PC-9 (cell line): ENCODE data around the gene AGBL4. TPM values are rescaled to one million over a fixed set of nuclear protein-coding genes. Genes with fewer than 3 reads are reported as not detected.

Experiments
- BruUV-seq: library from RNA; stranded (reverse); fragments of 400-500 nt; replicated peaks from 2 replicates; lab custom pipeline; 2021; lab: Mats Ljungman, UMichigan
- CTCF ChIA-PET: fragments of 300-600 bp; sonication (Branson Sonifier 250); formaldehyde crosslinking; loops from one replicate; lab custom pipeline; 2022; ENCODE audit warnings: antibody characterized with exemption; lab: Charles Lee
- POLR2A ChIA-PET: fragments of 300-600 bp; sonication (Branson Sonifier 250); formaldehyde crosslinking; loops from one replicate; lab custom pipeline; 2022; ENCODE audit warnings: antibody characterized with exemption; ENCODE audit not compliant: unreplicated experiment; lab: Charles Lee
- DNase-seq, 2 experiments: peaks; one replicate each; pipeline versions ENCODE4 v3.0.0 to v3.0.0-alpha.2; 2015 to 2022; ENCODE audit warnings: mixed read lengths in 1 of 2
- H2AFZ ChIP-seq: fragments of 200-600 bp; sonication (generic); 2 replicates; pipeline ENCODE4 v1.8.1; 2017; ENCODE audit warnings: antibody characterized with exemption
- H3F3A ChIP-seq: fragments of 200-600 bp; sonication (generic); 2 replicates; pipeline ENCODE4 v1.8.1; 2017; ENCODE audit warnings: antibody characterized with exemption, mild to moderate bottlenecking, low read depth; ENCODE audit not compliant: insufficient read depth
- H3K27ac ChIP-seq: fragments of 200-600 bp; sonication (generic); 2 replicates; pipeline ENCODE4 v1.6.1; 2016; ENCODE audit warnings: mixed run types
- H3K27me3 ChIP-seq: fragments of 200-600 bp; sonication (generic); 2 replicates; pipeline ENCODE4 v1.6.1; 2016; ENCODE audit warnings: low read depth, mixed run types; ENCODE audit not compliant: insufficient read depth
- H3K36me3 ChIP-seq: fragments of 200-600 bp; sonication (generic); 2 replicates; pipeline ENCODE4 v1.6.1; 2016; ENCODE audit warnings: low read depth, mixed run types
- H3K4me1 ChIP-seq: fragments of 200-600 bp; sonication (generic); replicated peaks from 2 replicates; pipeline ENCODE4 v1.6.1; 2016; ENCODE audit warnings: mixed run types; ENCODE audit not compliant: insufficient read depth
- H3K4me2 ChIP-seq: fragments of 200-600 bp; sonication (generic); 2 replicates; pipeline ENCODE4 v1.6.1; 2017; ENCODE audit warnings: mixed run types
- H3K4me3 ChIP-seq: fragments of 200-600 bp; sonication (generic); 2 replicates; pipeline ENCODE4 v1.6.1; 2016; ENCODE audit warnings: mixed run types
- H3K79me2 ChIP-seq: fragments of 200-600 bp; sonication (generic); 2 replicates; pipeline ENCODE4 v1.6.1; 2017; ENCODE audit warnings: low read depth, mixed run types
- H3K9me2 ChIP-seq: fragments of 200-600 bp; sonication (generic); 2 replicates; pipeline ENCODE4 v1.8.1; 2017; ENCODE audit warnings: mild to moderate bottlenecking; ENCODE audit not compliant: insufficient read depth
- H3K9me3 ChIP-seq: fragments of 200-600 bp; sonication (generic); 2 replicates; pipeline ENCODE4 v1.8.1; 2016; ENCODE audit warnings: low read depth; ENCODE audit not compliant: insufficient read depth
- H4K20me1 ChIP-seq: fragments of 200-600 bp; sonication (generic); 2 replicates; pipeline ENCODE4 v1.8.1; 2017; ENCODE audit not compliant: insufficient read depth
- EZH2 ChIP-seq: fragments of 200-600 bp; sonication (generic); IDR thresholded peaks from 2 replicates; pipeline ENCODE4 v1.8.0; 2017; ENCODE audit warnings: antibody characterized with exemption, low read depth
- intact Hi-C: fragments of 100-400 bp; cut with micrococcal nuclease; formaldehyde crosslinking; loops from one replicate; pipeline ENCODE4 v1.10.0; 2022; ENCODE audit not compliant: unreplicated experiment
- total RNA-seq: library from RNA; stranded (reverse); gene quantifications from 2 replicates; pipeline ENCODE4 v1.2.3, GENCODE V29; 2021
- TF ChIP-seq, protein P1 (sequence below): fragments of 200-600 bp; sonication (generic); conservative IDR thresholded peaks from 2 replicates; pipeline ENCODE4 v1.6.1; 2017; ENCODE audit warnings: mixed run types, antibody characterized with exemption, mild to moderate bottlenecking, moderate library complexity

The AGBL4 gene
- total RNA-seq, 1 experiment from 2014 or later = not detected

DNA sequence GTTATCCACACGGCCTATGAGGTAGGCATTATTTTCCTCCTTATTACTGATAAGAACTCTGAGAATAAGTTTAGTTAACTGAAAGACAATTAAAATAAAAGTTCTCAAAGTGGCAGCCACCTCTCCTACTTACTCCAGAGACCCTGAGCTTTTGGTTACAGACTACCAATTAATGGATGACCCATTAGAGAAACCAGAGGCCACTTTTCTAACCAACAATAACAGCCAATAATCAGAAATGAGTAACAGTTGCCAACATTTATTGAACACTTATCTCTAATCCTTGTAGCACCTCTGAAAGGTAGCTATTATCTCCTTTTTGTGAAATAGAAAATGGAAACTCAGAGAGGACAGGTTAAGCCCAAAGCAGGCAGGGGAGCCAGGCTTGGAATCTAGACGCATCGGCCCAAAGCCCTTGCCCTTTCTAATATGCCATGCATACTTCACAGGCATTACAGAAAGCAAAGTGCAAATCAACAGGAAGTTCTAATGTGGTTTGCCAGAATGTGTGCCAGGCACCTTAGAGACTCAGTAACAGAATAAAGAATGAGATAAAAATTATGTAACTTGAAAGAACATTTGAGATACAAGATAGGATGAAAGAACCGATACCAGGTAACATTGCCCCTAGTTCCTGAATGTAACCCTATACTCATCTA is 1297.1 kb downstream of the AGBL4 start:
- no peak for DNase-seq
- TF ChIP-seq, protein P1, sequence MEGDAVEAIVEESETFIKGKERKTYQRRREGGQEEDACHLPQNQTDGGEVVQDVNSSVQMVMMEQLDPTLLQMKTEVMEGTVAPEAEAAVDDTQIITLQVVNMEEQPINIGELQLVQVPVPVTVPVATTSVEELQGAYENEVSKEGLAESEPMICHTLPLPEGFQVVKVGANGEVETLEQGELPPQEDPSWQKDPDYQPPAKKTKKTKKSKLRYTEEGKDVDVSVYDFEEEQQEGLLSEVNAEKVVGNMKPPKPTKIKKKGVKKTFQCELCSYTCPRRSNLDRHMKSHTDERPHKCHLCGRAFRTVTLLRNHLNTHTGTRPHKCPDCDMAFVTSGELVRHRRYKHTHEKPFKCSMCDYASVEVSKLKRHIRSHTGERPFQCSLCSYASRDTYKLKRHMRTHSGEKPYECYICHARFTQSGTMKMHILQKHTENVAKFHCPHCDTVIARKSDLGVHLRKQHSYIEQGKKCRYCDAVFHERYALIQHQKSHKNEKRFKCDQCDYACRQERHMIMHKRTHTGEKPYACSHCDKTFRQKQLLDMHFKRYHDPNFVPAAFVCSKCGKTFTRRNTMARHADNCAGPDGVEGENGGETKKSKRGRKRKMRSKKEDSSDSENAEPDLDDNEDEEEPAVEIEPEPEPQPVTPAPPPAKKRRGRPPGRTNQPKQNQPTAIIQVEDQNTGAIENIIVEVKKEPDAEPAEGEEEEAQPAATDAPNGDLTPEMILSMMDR = no peak
- no peak for TF ChIP-seq EZH2
- ChIA-PET CTCF (no interaction called here), POLR2A (no interaction called here)
- intact Hi-C loops = loop anchor here (10.0 kb wide), 1 partner anchor 1682 kb away; no protein-coding TSS in a partner anchor
- Histone ChIP-seq H3K4me2 (no peak overlapping the region), H3K9me2 (no peaks in the 10 kb centered on the region), H3K4me3 (no peak overlapping the region), H3K27me3 (peaks cover 6% of the 10 kb centered on the region), H3K79me2 (no peaks in the 10 kb centered on the region), H3K9me3 (no peaks in the 10 kb centered on the region), H4K20me1 (no peaks in the 10 kb centered on the region), H2AFZ (no peak overlapping the region), H3K27ac (no peak overlapping the region), H3K4me1 (no peaks in the 10 kb centered on the region), H3F3A (no peaks in the 10 kb centered on the region), H3K36me3 (no peaks in the 10 kb centered on the region)
- BruUV-seq = no TSS peak

DNA sequence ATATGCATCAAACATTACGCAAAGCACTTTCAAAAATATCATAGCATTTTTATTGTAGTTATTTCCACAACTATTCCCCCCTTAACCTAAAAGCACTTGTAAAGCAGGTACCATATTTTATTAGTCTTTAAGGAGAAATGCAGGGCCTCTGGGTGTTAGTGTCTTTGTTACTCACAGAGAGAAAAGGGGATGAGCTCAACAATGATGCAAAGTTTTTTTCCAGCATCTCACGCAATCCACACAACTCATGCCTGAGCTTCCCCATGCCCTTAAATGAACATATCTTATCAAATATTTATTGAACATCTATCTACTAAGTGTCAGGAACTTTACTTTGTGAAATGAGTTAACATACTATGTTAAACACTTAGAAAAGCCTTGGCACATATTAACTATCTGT is 1297.6 kb downstream of the AGBL4 start:
- no TSS peak for BruUV-seq
- no peak overlapping the region for H2AFZ ChIP-seq
- H3K79me2 ChIP-seq = no peaks in the 10 kb centered on the region
- TF ChIP-seq EZH2 = no peak
- TF ChIP-seq, protein P1 = no peak
- no peaks in the 10 kb centered on the region for H3K9me2 ChIP-seq
- H3K4me3 ChIP-seq = no peak overlapping the region
- H3K9me3 ChIP-seq = no peaks in the 10 kb centered on the region
- DNase-seq = no peak
- CTCF ChIA-PET = no interaction called here
- H3K36me3 ChIP-seq = no peaks in the 10 kb centered on the region
- no peaks in the 10 kb centered on the region for H3K4me1 ChIP-seq
- POLR2A ChIA-PET = no interaction called here
- no peaks in the 10 kb centered on the region for H4K20me1 ChIP-seq
- no peaks in the 10 kb centered on the region for H3F3A ChIP-seq
- peaks cover 6% of the 10 kb centered on the region for H3K27me3 ChIP-seq
- no peak overlapping the region for H3K27ac ChIP-seq
- intact Hi-C loops = loop anchor here (10.0 kb wide), 1 partner anchor 1681 kb away; no protein-coding TSS in a partner anchor
- no peak overlapping the region for H3K4me2 ChIP-seq

DNA sequence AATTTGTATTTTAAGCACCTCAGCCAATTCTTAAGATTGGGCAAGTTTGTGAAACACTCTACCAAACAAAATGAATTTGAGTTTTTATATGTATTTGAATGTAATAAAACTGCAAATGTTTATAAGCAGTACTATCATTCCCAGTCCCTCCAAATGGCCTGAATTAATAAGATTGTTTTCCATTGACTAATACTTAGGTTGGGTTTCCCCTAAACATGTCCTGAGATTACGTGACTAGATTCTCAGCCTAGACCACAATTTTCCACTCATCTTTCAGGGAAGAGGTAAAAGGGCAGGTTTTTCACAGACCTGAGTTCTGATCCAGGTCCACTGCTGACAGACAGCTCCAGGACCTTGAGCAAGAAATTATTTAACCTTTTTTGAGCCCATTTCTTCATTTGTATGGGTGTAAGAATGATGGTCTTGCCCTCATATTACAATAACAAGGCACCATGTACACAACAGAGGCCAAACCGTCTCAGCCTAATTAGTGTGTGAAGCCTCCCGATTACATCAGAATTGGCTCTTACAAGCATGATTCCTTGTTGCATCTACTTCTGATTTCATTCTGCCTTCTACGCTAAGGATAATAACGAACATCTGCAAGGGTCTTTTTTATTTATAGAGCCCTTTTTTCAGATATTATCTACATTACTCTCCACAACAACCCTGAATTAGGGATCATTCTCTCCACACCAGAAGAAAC is 1298.3 kb downstream of the AGBL4 start:
- Histone ChIP-seq H3K27ac (no peak overlapping the region), H3F3A (no peaks in the 10 kb centered on the region), H2AFZ (no peak overlapping the region), H3K9me2 (no peaks in the 10 kb centered on the region), H3K4me1 (no peaks in the 10 kb centered on the region), H4K20me1 (no peaks in the 10 kb centered on the region), H3K27me3 (peaks cover 6% of the 10 kb centered on the region), H3K9me3 (no peaks in the 10 kb centered on the region), H3K4me2 (no peak overlapping the region), H3K4me3 (no peak overlapping the region), H3K79me2 (no peaks in the 10 kb centered on the region), H3K36me3 (no peaks in the 10 kb centered on the region)
- intact Hi-C loops = loop anchor here (10.0 kb wide), 1 partner anchor 1681 kb away; no protein-coding TSS in a partner anchor
- no peak for TF ChIP-seq EZH2
- TF ChIP-seq, protein P1 = no peak
- ChIA-PET CTCF (no interaction called here), POLR2A (no interaction called here)
- no TSS peak for BruUV-seq
- no peak for DNase-seq
